HepG2 (cell line): ENCODE data around the gene MDP1. TPM values are rescaled to one million over a fixed set of nuclear protein-coding genes. Genes with fewer than 3 reads are reported as not detected.
A peak's percentile ranks its signal among the peaks of the same experiment; 100 is the strongest.

Experiments used
- ADNP ChIP-seq: sonication (generic); formaldehyde crosslinking; IDR thresholded peaks from 2 replicates; pipeline ENCODE4 v1.4.0; 2020; ENCODE audit warnings: missing genetic modification reagents
- AHR ChIP-seq: IDR thresholded peaks from 2 replicates; pipeline ENCODE4 v1.6.1; 2018; ENCODE audit warnings: missing genetic modification reagents, missing compliant biosample characterization
- CBX1 ChIP-seq: IDR thresholded peaks from one replicate; pipeline ENCODE4 v1.6.1; 2016; ENCODE audit warnings: antibody characterized with exemption, low read depth
- ELF3 ChIP-seq: IDR thresholded peaks from 2 replicates; pipeline ENCODE4 v1.6.1; 2016; ENCODE audit warnings: missing genetic modification reagents, missing compliant biosample characterization
- MAFG ChIP-seq: sonication (generic); formaldehyde crosslinking; IDR thresholded peaks from 2 replicates; pipeline ENCODE4 v1.5.1; 2020; ENCODE audit warnings: mild to moderate bottlenecking, missing genetic modification reagents
- NFRKB ChIP-seq: fragments of 450-650 bp; IDR thresholded peaks from 2 replicates; pipeline ENCODE4 v1.6.1; 2017
- NFYC ChIP-seq: IDR thresholded peaks from 2 replicates; pipeline ENCODE4 v1.6.1; 2016; ENCODE audit warnings: missing genetic modification reagents, missing compliant biosample characterization
- PPARG ChIP-seq: conservative IDR thresholded peaks from 2 replicates; pipeline ENCODE4 v1.6.1; 2016; ENCODE audit warnings: missing biosample characterization, missing genetic modification reagents
- REPIN1 ChIP-seq: sonication (generic); formaldehyde crosslinking; IDR thresholded peaks from 2 replicates; pipeline ENCODE4 v1.8.0; 2022; ENCODE audit warnings: missing genetic modification reagents, low read depth, mild to moderate bottlenecking, borderline replicate concordance
- SIN3A ChIP-seq: IDR thresholded peaks from 2 replicates; pipeline ENCODE4 v1.6.1; 2011; ENCODE audit warnings: low read depth, mild to moderate bottlenecking, control low read depth, low read length, borderline replicate concordance
- SOX13 ChIP-seq, 3 experiments: fragments of 450-650 bp in 1 of 3; sonication (generic) in 1 of 3; formaldehyde crosslinking in 1 of 3; IDR thresholded peaks in 2 of 3; conservative IDR thresholded peaks in 1 of 3; 2 replicates each; pipeline versions ENCODE4 v1.5.0 to v1.6.1; 2016 to 2020; ENCODE audit warnings: antibody characterized with exemption in 1 of 3, mild to moderate bottlenecking in 1 of 3, missing compliant biosample characterization in 1 of 3, missing genetic modification reagents in 1 of 3, moderate library complexity in 1 of 3
- TEAD3 ChIP-seq: optimal IDR thresholded peaks from 2 replicates; pipeline ENCODE3; 2016; ENCODE audit warnings: borderline replicate concordance
- ZNF256 ChIP-seq: sonication (generic); formaldehyde crosslinking; conservative IDR thresholded peaks from 2 replicates; pipeline ENCODE4 v1.4.0; 2020; ENCODE audit warnings: missing genetic modification reagents
- ZNF274 ChIP-seq: sonication (generic); formaldehyde crosslinking; IDR thresholded peaks from 2 replicates; pipeline ENCODE4 v1.5.1; 2020; ENCODE audit warnings: mild to moderate bottlenecking, missing genetic modification reagents
- ZNF282 ChIP-seq: fragments of 450-650 bp; IDR thresholded peaks from 2 replicates; pipeline ENCODE4 v1.6.1; 2018; ENCODE audit not compliant: partially characterized antibody
- ZNF761 ChIP-seq: sonication (generic); formaldehyde crosslinking; conservative IDR thresholded peaks from 2 replicates; pipeline ENCODE4 v1.4.0; 2020; ENCODE audit warnings: mild to moderate bottlenecking, missing genetic modification reagents
- ZNF782 ChIP-seq: sonication (generic); formaldehyde crosslinking; IDR thresholded peaks from 2 replicates; pipeline ENCODE4 v1.4.0; 2020; ENCODE audit warnings: missing genetic modification reagents, mild to moderate bottlenecking, borderline replicate concordance
- polyA plus RNA-seq, 8 experiments: library from polyadenylated mRNA; depleted of rRNA in 3 of 8; stranded (reverse) in 7 of 8; unstranded in 1 of 8; fragments of >200 nt; fragmentation: Illumina TruSeq in 4 of 8; extraction: Trizol in 4 of 8; gene quantifications; 2 replicates each; pipeline versions ENCODE4 v1.2.1 to v1.2.3, GENCODE V29; 2011 to 2016; ENCODE audit warnings: low read depth in 4 of 8, missing spikeins in 1 of 8, mixed read lengths in 1 of 8; ENCODE audit not compliant: insufficient read depth in 1 of 8
- total RNA-seq, 5 experiments: library from RNA; depleted of rRNA; stranded (reverse); fragments of >200 nt; fragmentation: Illumina TruSeq; extraction: Trizol; gene quantifications; 2 replicates each; pipeline ENCODE4 v1.2.3, GENCODE V29; 2016; ENCODE audit warnings: low read depth in 1 of 5
- TF ChIP-seq, protein P1 (sequence below): sonication (generic); IDR thresholded peaks from 2 replicates; pipeline ENCODE4 v1.6.1; 2016; ENCODE audit warnings: low read depth, borderline replicate concordance
- TF ChIP-seq, protein P2 (sequence below): sonication (generic); formaldehyde crosslinking; IDR thresholded peaks from 2 replicates; pipeline ENCODE4 v1.9.0; 2022; ENCODE audit warnings: low read depth, missing genetic modification reagents

MDP1 gene
- total and polyA plus RNA-seq, 2 of the 13 experiments (the other 11 are each of a cell fraction or from before 2014, with no cell fraction given) = 44.1 to 48.7 TPM

DNA sequence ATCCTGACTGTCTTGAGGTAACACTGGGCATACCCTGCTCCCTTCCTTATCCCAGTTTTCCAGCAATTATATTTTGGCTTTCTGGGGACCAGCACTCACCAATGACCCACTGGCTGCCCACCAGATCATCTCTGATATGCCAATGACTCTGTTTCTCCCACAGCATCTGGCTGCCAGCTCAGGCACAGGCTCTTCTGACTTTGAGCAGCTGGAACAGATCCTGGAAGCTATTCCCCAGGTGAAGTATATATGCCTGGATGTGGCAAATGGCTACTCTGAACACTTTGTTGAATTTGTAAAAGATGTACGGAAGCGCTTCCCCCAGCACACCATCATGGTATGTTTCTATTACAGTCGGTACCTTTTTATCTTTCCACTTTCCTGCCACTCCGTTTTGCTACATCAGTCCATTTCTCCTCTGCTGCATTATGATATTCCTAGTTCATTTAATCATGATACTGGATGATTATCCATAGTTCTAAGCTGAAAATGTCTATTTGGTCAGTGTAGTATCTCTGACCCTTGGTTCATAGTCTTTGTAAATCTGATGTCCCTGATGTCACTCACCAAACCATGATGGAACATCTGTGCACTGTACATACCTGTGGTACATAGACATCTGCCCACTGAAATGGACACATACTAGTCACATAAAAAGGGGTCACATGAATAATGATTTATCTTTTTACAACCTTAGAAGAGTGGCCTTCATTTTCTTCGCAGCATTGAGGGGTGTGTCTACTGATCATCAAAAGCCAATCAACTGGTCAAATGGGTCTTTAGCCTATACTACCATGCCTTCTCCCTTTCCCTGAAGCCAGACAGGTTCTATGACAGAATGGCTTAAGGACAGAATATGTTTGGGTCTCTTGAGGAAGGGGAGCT lies 20.2 kb upstream of the MDP1 start (continued):
- TF ChIP-seq, protein P1, sequence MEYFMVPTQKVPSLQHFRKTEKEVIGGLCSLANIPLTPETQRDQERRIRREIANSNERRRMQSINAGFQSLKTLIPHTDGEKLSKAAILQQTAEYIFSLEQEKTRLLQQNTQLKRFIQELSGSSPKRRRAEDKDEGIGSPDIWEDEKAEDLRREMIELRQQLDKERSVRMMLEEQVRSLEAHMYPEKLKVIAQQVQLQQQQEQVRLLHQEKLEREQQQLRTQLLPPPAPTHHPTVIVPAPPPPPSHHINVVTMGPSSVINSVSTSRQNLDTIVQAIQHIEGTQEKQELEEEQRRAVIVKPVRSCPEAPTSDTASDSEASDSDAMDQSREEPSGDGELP = no peak
- TF ChIP-seq ZNF782 (CRISPR knock-in tag) (no peak), MAFG (CRISPR knock-in tag) (no peak), ZNF761 (CRISPR knock-in tag) (no peak), ZNF274 (0 out of 2 replicates have a peak, but pooled peaks have one; percentile 38), REPIN1 (no peak), NFYC (CRISPR knock-in tag) (no peak), ADNP (no peak), TEAD3 (no peak), ELF3 (CRISPR knock-in tag) (no peak), NFRKB (no peak), ZNF282 (no peak), AHR (no peak), SOX13 (IDR thresholded peaks at IDR 0.05) (no peak), SOX13 (CRISPR knock-in tag; conservative IDR thresholded peaks at IDR 0.05 in 1 of 2, IDR thresholded peaks at IDR 0.05 in 1 of 2) (no peak), ZNF256 (no peak), CBX1 (no peak), SIN3A (no peak), PPARG (CRISPR knock-in tag) (no peak)
- TF ChIP-seq, protein P2, sequence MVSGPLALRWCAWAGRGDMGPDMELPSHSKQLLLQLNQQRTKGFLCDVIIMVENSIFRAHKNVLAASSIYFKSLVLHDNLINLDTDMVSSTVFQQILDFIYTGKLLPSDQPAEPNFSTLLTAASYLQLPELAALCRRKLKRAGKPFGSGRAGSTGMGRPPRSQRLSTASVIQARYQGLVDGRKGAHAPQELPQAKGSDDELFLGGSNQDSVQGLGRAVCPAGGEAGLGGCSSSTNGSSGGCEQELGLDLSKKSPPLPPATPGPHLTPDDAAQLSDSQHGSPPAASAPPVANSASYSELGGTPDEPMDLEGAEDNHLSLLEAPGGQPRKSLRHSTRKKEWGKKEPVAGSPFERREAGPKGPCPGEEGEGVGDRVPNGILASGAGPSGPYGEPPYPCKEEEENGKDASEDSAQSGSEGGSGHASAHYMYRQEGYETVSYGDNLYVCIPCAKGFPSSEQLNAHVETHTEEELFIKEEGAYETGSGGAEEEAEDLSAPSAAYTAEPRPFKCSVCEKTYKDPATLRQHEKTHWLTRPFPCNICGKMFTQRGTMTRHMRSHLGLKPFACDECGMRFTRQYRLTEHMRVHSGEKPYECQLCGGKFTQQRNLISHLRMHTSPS (CRISPR knock-in tag) = no peak
